ENCODE measurements around the gene MTFR1L.

DNA sequence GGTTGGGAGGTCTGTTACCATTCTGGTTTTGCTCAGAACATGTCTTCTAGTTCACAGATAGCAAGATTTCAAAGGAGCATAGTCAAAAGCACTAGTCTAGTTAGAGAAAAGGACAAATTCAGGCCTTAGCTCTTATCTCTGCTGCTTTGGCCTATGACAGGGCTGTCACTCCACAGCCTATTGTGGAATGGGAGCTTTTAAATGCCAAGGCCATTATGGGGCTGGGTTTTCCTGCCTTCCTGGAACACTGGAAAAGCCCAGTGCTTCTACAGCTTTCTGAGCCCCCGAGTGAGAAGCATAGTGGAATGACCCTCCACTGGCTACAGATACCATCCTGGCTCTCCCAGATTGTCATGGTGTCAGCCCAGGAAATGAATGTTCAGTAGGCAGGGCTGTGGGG is 9.3 kb downstream of the MTFR1L start:
- TF ChIP-seq, protein P1, sequence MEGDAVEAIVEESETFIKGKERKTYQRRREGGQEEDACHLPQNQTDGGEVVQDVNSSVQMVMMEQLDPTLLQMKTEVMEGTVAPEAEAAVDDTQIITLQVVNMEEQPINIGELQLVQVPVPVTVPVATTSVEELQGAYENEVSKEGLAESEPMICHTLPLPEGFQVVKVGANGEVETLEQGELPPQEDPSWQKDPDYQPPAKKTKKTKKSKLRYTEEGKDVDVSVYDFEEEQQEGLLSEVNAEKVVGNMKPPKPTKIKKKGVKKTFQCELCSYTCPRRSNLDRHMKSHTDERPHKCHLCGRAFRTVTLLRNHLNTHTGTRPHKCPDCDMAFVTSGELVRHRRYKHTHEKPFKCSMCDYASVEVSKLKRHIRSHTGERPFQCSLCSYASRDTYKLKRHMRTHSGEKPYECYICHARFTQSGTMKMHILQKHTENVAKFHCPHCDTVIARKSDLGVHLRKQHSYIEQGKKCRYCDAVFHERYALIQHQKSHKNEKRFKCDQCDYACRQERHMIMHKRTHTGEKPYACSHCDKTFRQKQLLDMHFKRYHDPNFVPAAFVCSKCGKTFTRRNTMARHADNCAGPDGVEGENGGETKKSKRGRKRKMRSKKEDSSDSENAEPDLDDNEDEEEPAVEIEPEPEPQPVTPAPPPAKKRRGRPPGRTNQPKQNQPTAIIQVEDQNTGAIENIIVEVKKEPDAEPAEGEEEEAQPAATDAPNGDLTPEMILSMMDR (IDR thresholded peaks at IDR 0.05) = no peak
- TF ChIP-seq POLR2A (IDR thresholded peaks at IDR 0.05) = no peak
- TF ChIP-seq POLR2AphosphoS5 (IDR thresholded peaks at IDR 0.05) = no peak
- TF ChIP-seq EP300 (IDR thresholded peaks at IDR 0.05; ENCODE audit: low read depth) = no peak

All from transverse colon (tissue), 4 donors.